Fibroblast of lung (primary cell): ENCODE results near the gene FBXL14. TPM values are rescaled to one million over a fixed set of nuclear protein-coding genes. Genes with fewer than 3 reads are reported as not detected.
A peak's percentile ranks its signal among the peaks of the same experiment; 100 is the strongest.

ENCODE experiments used
- DNase-seq, 2 donors: peaks; one replicate each; pipeline versions ENCODE4 v3.0.0 to v3.0.0-alpha.2; 2010; ENCODE audit warnings: low read depth in 2 of 2
- H2AFZ ChIP-seq: 2 replicates; pipeline ENCODE4 v1.5.1; 2012; ENCODE audit warnings: low read length, control low read depth, inconsistent platforms
- H3K27ac ChIP-seq: 2 replicates; pipeline ENCODE4 v1.5.1; 2011; ENCODE audit warnings: low read length, control low read depth; ENCODE audit not compliant: insufficient read depth
- H3K27me3 ChIP-seq: 2 replicates; pipeline ENCODE4 v1.5.1; 2011; ENCODE audit warnings: mild to moderate bottlenecking, low read length; ENCODE audit not compliant: control insufficient read depth, insufficient read depth
- H3K36me3 ChIP-seq: 2 replicates; pipeline ENCODE4 v1.5.1; 2011; ENCODE audit warnings: low read length; ENCODE audit not compliant: control insufficient read depth, insufficient read depth
- H3K4me1 ChIP-seq: 2 replicates; pipeline ENCODE4 v1.5.1; 2011; ENCODE audit warnings: low read length; ENCODE audit not compliant: control insufficient read depth, insufficient read depth; ENCODE audit errors: extremely low read depth
- H3K4me2 ChIP-seq: 2 replicates; pipeline ENCODE4 v1.5.1; 2011; ENCODE audit warnings: low read length, control low read depth; ENCODE audit not compliant: insufficient read depth; ENCODE audit errors: extremely low read depth
- H3K4me3 ChIP-seq, 4 experiments: fragments of 200-600 bp in 1 of 4; sonication (generic) in 1 of 4; replicated peaks in 1 of 4; 2 replicates each; pipeline ENCODE4 v1.5.1; 2011 to 2016; ENCODE audit warnings: low read length in 4 of 4, low read depth in 3 of 4, mild to moderate bottlenecking in 3 of 4, control low read depth in 2 of 4, inconsistent platforms in 1 of 4, mixed read lengths in 1 of 4; ENCODE audit not compliant: insufficient read depth in 1 of 4; ENCODE audit errors: control extremely low read depth in 1 of 4
- H3K79me2 ChIP-seq: 2 replicates; pipeline ENCODE4 v1.5.1; 2012; ENCODE audit warnings: mild to moderate bottlenecking, low read length, inconsistent platforms; ENCODE audit not compliant: control insufficient read depth, insufficient read depth
- H3K9ac ChIP-seq: 2 replicates; pipeline ENCODE4 v1.5.1; 2011; ENCODE audit warnings: mild to moderate bottlenecking, low read length, control low read depth; ENCODE audit not compliant: insufficient read depth
- H3K9me3 ChIP-seq: 2 replicates; pipeline ENCODE4 v1.5.1; 2012; ENCODE audit warnings: low read depth, low read length; ENCODE audit not compliant: control insufficient read depth, insufficient read depth
- H4K20me1 ChIP-seq: 2 replicates; pipeline ENCODE4 v1.5.1; 2011; ENCODE audit warnings: low read length; ENCODE audit not compliant: control insufficient read depth, insufficient read depth; ENCODE audit errors: extremely low read depth
- EZH2 ChIP-seq: IDR thresholded peaks from 2 replicates; pipeline ENCODE4 v1.5.1; 2012; ENCODE audit warnings: low read length, control low read depth, mild to moderate bottlenecking; ENCODE audit errors: missing control alignments
- polyA plus RNA-seq, 2 donors: library from polyadenylated mRNA; depleted of rRNA in 1 of 2; stranded (reverse) in 1 of 2; unstranded in 1 of 2; fragments of >200 nt; gene quantifications; 2 replicates each; pipeline ENCODE4 v1.2.1, GENCODE V29; 2011 to 2012; ENCODE audit warnings: missing spikeins in 1 of 2
- total RNA-seq: library from RNA; depleted of rRNA; stranded (reverse); fragments of >200 nt; gene quantifications from 2 replicates; pipeline ENCODE4 v1.2.1, GENCODE V29; 2014
- TF ChIP-seq, protein P1 (sequence below), 2 donors: IDR thresholded peaks in 1 of 2; conservative IDR thresholded peaks in 1 of 2; 1 replicate in 1 of 2; 2 replicates in 1 of 2; pipeline ENCODE4 v1.5.1; 2011 to 2012; ENCODE audit warnings: low read length in 2 of 2, control low read depth in 1 of 2, inconsistent platforms in 1 of 2, low read depth in 1 of 2, mild to moderate bottlenecking in 1 of 2

Gene FBXL14
- total and polyA plus RNA-seq, 2 donors (not counting 1 experiment from before 2014, with no cell fraction given), result 2.6 to 6.4 TPM

DNA sequence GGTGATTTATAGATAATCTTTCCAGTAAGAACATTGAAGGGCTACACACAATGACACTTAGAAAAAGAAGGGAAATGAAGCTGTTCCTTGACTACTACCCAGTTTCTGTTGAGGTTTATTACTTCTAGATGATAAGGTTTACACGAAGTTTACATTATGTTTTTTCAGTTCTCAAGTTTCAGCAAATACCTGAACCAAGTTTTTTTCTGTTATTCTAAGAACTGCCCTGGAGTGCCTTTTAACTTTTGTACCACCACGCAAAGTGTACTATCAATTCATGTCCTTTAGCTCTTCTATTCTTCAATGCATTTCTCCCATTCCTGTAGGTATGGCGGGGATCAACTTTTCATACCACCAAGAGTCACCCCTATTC is 5.8 kb downstream of the FBXL14 start:
- Histone ChIP-seq H3K27me3 (no peaks in the 10 kb centered on the region), H3K79me2 (peaks cover 83% of the 10 kb centered on the region), H2AFZ (no peak overlapping the region), H3K4me3 (no peak overlapping the region), H3K9me3 (no peaks in the 10 kb centered on the region), H4K20me1 (peaks cover 2% of the 10 kb centered on the region), H3K9ac (no peak overlapping the region), H3K36me3 (peaks cover 2% of the 10 kb centered on the region), H3K4me1 (peaks cover 16% of the 10 kb centered on the region), H3K4me2 (no peak overlapping the region), H3K27ac (no peak overlapping the region)
- no peak for DNase-seq
- TF ChIP-seq EZH2, result no peak
- TF ChIP-seq, protein P1, sequence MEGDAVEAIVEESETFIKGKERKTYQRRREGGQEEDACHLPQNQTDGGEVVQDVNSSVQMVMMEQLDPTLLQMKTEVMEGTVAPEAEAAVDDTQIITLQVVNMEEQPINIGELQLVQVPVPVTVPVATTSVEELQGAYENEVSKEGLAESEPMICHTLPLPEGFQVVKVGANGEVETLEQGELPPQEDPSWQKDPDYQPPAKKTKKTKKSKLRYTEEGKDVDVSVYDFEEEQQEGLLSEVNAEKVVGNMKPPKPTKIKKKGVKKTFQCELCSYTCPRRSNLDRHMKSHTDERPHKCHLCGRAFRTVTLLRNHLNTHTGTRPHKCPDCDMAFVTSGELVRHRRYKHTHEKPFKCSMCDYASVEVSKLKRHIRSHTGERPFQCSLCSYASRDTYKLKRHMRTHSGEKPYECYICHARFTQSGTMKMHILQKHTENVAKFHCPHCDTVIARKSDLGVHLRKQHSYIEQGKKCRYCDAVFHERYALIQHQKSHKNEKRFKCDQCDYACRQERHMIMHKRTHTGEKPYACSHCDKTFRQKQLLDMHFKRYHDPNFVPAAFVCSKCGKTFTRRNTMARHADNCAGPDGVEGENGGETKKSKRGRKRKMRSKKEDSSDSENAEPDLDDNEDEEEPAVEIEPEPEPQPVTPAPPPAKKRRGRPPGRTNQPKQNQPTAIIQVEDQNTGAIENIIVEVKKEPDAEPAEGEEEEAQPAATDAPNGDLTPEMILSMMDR (conservative IDR thresholded peaks at IDR 0.05 in 1 of 2, IDR thresholded peaks at IDR 0.05 in 1 of 2; ENCODE audit: low read depth in 1 of 2, low read length in 2 of 2), result no peak

DNA sequence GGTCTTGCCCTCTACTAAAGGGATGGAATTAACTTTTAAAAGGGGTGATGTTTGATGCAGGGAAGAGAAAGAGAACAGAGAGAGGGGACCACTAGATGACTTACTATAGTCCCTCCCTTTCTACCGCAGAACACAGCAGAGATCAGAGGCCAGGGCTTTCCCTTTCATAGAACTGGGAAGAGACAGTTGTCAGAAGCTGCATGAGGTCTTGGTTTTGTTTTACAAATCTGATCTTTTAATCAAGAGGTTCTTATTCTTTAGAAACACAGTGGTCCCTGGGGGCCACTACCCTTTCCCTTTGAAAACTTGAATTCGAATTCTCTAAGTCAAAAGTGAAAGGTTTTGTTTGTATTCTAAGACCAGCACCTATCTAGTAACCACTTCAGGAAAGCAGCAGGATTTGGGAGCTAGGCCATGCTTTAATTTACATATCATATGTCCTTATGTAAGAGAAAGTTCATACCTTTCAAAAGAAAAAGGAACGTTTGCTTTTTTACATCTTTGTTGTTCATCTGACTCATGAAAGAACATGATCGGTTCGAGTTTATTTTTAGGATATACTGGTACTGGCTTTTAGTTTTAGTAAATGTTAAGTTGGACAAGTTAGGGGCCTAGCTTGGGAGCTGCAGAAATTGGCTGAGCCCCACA is 6.3 kb downstream of the FBXL14 start:
- Histone ChIP-seq H3K9ac (no peak overlapping the region), H3K4me2 (peak overlapping the region; percentile 52), H3K4me1 (peaks cover 12% of the 10 kb centered on the region), H2AFZ (no peak overlapping the region), H4K20me1 (peaks cover 2% of the 10 kb centered on the region), H3K79me2 (peaks cover 79% of the 10 kb centered on the region), H3K27ac (peak overlapping the region; percentile 6), H3K36me3 (peaks cover 2% of the 10 kb centered on the region), H3K4me3 (no peak overlapping the region), H3K9me3 (no peaks in the 10 kb centered on the region), H3K27me3 (no peaks in the 10 kb centered on the region)
- DNase-seq, result no peak
- TF ChIP-seq EZH2, result no peak
- TF ChIP-seq, protein P1 (conservative IDR thresholded peaks at IDR 0.05 in 1 of 2, IDR thresholded peaks at IDR 0.05 in 1 of 2; ENCODE audit: low read depth in 1 of 2, low read length in 2 of 2), result no peak

DNA sequence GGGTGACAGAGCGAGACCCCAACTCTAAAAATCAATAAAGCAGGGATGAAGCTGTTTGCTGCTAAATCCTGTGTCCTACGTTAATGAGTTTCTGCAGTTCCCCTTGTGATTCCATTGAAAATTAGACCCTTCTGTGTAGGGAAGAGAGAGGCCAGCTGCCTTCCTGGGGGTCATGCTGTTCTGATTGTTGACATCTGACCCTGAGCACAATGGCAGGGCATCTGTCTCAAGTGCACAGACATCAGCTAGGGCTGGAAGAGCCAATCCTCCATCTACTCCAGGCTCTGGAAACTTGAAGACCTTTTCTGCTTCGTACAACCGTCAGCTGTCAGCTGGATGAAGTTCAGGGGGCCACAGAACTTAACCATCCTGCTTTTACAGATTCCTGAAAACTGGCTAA is 10.1 kb downstream of the FBXL14 start:
- Histone ChIP-seq H3K79me2 (peaks cover 74% of the 10 kb centered on the region), H2AFZ (no peak overlapping the region), H3K4me1 (peaks cover 18% of the 10 kb centered on the region), H3K4me3 (no peak overlapping the region), H3K9ac (no peak overlapping the region), H3K36me3 (no peaks in the 10 kb centered on the region), H3K27ac (no peak overlapping the region), H3K4me2 (no peak overlapping the region), H4K20me1 (no peaks in the 10 kb centered on the region), H3K9me3 (no peaks in the 10 kb centered on the region), H3K27me3 (no peaks in the 10 kb centered on the region)
- DNase-seq, result no peak
- TF ChIP-seq, protein P1 (conservative IDR thresholded peaks at IDR 0.05 in 1 of 2, IDR thresholded peaks at IDR 0.05 in 1 of 2; ENCODE audit: low read depth in 1 of 2, low read length in 2 of 2), result no peak
- no peak for TF ChIP-seq EZH2
